Measurements from ENCODE around the gene RSPRY1. TPM values are rescaled to one million over a fixed set of nuclear protein-coding genes. Genes with fewer than 3 reads are reported as not detected.
A peak's percentile ranks its signal among the peaks of the same experiment; 100 is the strongest.

RSPRY1 gene
- total and polyA plus RNA-seq, 8 donors: 32.5 to 46.8 (median 39.8) TPM

GRCh38 chr16:57278494-57278893 is 92.4 kb downstream of the RSPRY1 start:
- DNase-seq: no peak
- peaks cover 12 to 48% of the 10 kb centered on the region in 2 donors for H3K4me1 ChIP-seq
- H3K4me3 ChIP-seq: no peak overlapping the region
- intact Hi-C loops (cut with DNase I): no loop called here
- no peaks in the 10 kb centered on the region for H3K36me3 ChIP-seq
- H3K9me3 ChIP-seq: no peaks in the 10 kb centered on the region
- peaks cover under 1 to 12% of the 10 kb centered on the region in 2 donors for H3K27me3 ChIP-seq
- TF ChIP-seq, protein P1, sequence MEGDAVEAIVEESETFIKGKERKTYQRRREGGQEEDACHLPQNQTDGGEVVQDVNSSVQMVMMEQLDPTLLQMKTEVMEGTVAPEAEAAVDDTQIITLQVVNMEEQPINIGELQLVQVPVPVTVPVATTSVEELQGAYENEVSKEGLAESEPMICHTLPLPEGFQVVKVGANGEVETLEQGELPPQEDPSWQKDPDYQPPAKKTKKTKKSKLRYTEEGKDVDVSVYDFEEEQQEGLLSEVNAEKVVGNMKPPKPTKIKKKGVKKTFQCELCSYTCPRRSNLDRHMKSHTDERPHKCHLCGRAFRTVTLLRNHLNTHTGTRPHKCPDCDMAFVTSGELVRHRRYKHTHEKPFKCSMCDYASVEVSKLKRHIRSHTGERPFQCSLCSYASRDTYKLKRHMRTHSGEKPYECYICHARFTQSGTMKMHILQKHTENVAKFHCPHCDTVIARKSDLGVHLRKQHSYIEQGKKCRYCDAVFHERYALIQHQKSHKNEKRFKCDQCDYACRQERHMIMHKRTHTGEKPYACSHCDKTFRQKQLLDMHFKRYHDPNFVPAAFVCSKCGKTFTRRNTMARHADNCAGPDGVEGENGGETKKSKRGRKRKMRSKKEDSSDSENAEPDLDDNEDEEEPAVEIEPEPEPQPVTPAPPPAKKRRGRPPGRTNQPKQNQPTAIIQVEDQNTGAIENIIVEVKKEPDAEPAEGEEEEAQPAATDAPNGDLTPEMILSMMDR (IDR thresholded peaks at IDR 0.05): no peak
- ATAC-seq: no peak
- no peak overlapping the region for H3K27ac ChIP-seq

GRCh38 chr16:57279780-57280638 is 93.9 kb downstream of the RSPRY1 start:
- no peaks in the 10 kb centered on the region for H3K36me3 ChIP-seq
- no peaks in the 10 kb centered on the region for H3K9me3 ChIP-seq
- peak in 1 of 4 donors; percentile 6 for DNase-seq
- intact Hi-C loops (cut with DNase I): no loop called here
- TF ChIP-seq, protein P1 (IDR thresholded peaks at IDR 0.05): no peak
- H3K27me3 ChIP-seq: peaks cover 7 to 27% of the 10 kb centered on the region in 2 donors
- no peak overlapping the region for H3K4me3 ChIP-seq
- no peak overlapping the region for H3K27ac ChIP-seq
- no peak for ATAC-seq
- peaks cover 16 to 59% of the 10 kb centered on the region in 2 donors for H3K4me1 ChIP-seq

DNA sequence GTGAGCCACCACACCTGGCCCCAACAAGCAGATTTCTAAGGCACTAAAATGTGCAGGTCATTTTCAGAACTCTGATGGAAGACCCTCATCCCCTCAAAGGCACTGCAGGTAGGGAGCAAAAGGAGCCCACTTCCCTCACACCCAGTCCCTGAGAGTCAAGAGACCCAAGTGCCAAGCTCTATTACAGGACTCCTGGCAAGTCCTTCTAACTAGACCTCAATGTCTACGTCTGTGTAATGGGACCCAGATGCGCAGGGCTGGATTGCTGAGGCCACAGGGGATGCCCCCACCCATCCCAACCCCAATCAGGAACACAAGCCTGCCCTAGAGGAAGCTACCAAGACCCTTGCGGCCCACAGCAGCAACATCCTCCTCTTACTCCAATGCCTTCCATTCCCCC is 95.7 kb downstream of the RSPRY1 start:
- Histone ChIP-seq H3K36me3 (no peaks in the 10 kb centered on the region), H3K27me3 (peaks cover 7 to 39% of the 10 kb centered on the region in 2 donors), H3K4me3 (no peak overlapping the region), H3K4me1 (peaks cover 16 to 45% of the 10 kb centered on the region in 2 donors), H3K27ac (no peak overlapping the region), H3K9me3 (no peaks in the 10 kb centered on the region)
- DNase-seq: peak in 1 of 4 donors; percentile 24
- no peak for ATAC-seq
- TF ChIP-seq, protein P1 (IDR thresholded peaks at IDR 0.05): no peak
- intact Hi-C loops (cut with DNase I): no loop called here

- intact Hi-C loops (cut with DNase I): no loop called here
- TF ChIP-seq, protein P1 (IDR thresholded peaks at IDR 0.05): no peak
- Histone ChIP-seq H3K4me1 (peaks cover 7 to 36% of the 10 kb centered on the region in 2 donors), H3K4me3 (peak overlapping the region; percentile 39 to 61), H3K27ac (peak overlapping the region; percentile 65 to 71), H3K9me3 (no peaks in the 10 kb centered on the region), H3K27me3 (peaks cover 7 to 39% of the 10 kb centered on the region in 2 donors), H3K36me3 (no peaks in the 10 kb centered on the region)
- ATAC-seq: peak; percentile 19
- DNase-seq: peak in 1 of 4 donors; percentile 31
Observed at GRCh38 chr16:57282510-57283213, 96.5 kb downstream of the RSPRY1 start.
